Measurements from ENCODE around the gene DLAT.

DLAT gene

GRCh38 chr11:112096194-112096593, 71.0 kb downstream of the DLAT start:
- TF ChIP-seq, protein P1, sequence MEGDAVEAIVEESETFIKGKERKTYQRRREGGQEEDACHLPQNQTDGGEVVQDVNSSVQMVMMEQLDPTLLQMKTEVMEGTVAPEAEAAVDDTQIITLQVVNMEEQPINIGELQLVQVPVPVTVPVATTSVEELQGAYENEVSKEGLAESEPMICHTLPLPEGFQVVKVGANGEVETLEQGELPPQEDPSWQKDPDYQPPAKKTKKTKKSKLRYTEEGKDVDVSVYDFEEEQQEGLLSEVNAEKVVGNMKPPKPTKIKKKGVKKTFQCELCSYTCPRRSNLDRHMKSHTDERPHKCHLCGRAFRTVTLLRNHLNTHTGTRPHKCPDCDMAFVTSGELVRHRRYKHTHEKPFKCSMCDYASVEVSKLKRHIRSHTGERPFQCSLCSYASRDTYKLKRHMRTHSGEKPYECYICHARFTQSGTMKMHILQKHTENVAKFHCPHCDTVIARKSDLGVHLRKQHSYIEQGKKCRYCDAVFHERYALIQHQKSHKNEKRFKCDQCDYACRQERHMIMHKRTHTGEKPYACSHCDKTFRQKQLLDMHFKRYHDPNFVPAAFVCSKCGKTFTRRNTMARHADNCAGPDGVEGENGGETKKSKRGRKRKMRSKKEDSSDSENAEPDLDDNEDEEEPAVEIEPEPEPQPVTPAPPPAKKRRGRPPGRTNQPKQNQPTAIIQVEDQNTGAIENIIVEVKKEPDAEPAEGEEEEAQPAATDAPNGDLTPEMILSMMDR (IDR thresholded peaks at IDR 0.05), result no peak
- Histone ChIP-seq H3K27me3 (no peaks in the 10 kb centered on the region), H3K4me1 (ENCODE audit: control insufficient read depth in 1 of 2, insufficient read depth in 1 of 2, low read depth in 1 of 2, low read length in 1 of 2) (peaks cover 0 to 2% of the 10 kb centered on the region in 2 experiments), H3K4me3 (ENCODE audit: low read depth in 1 of 2, low read length in 1 of 2) (no peak overlapping the region), H3K27ac (no peak overlapping the region), H3K9me3 (no peaks in the 10 kb centered on the region), H3K36me3 (peaks cover 58% of the 10 kb centered on the region)

GRCh38 chr11:112097734-112098528, 72.7 kb downstream of the DLAT start:
- H3K4me1 ChIP-seq (ENCODE audit: control insufficient read depth in 1 of 2, insufficient read depth in 1 of 2, low read depth in 1 of 2, low read length in 1 of 2), result peaks cover 0 to 5% of the 10 kb centered on the region in 2 experiments
- H3K27ac ChIP-seq, result no peak overlapping the region
- no peaks in the 10 kb centered on the region for H3K27me3 ChIP-seq
- peaks cover 40% of the 10 kb centered on the region for H3K36me3 ChIP-seq
- H3K4me3 ChIP-seq (ENCODE audit: low read depth in 1 of 2, low read length in 1 of 2), result no peak overlapping the region
- TF ChIP-seq, protein P1 (IDR thresholded peaks at IDR 0.05), result no peak
- no peaks in the 10 kb centered on the region for H3K9me3 ChIP-seq

- Histone ChIP-seq H3K27ac (no peak overlapping the region), H3K9me3 (no peaks in the 10 kb centered on the region)
- TF ChIP-seq, protein P1 (IDR thresholded peaks at IDR 0.05), result no peak
Measured at GRCh38 chr11:112100462-112100861, 75.3 kb downstream of the DLAT start.

GRCh38 chr11:112103446-112103845, 78.2 kb downstream of the DLAT start:
- Histone ChIP-seq H3K9me3 (no peaks in the 10 kb centered on the region), H3K27ac (no peak overlapping the region), H3K4me3 (ENCODE audit: low read depth in 1 of 2, low read length in 1 of 2) (no peak overlapping the region), H3K36me3 (no peaks in the 10 kb centered on the region), H3K4me1 (ENCODE audit: control insufficient read depth in 1 of 2, insufficient read depth in 1 of 2, low read depth in 1 of 2, low read length in 1 of 2) (peaks cover 8 to 13% of the 10 kb centered on the region in 2 experiments), H3K27me3 (no peaks in the 10 kb centered on the region)
- TF ChIP-seq, protein P1 (IDR thresholded peaks at IDR 0.05), result no peak

More at GRCh38 chr11:112100462-112100861, 75.3 kb downstream of the DLAT start:
- no peaks in the 10 kb centered on the region for H3K27me3 ChIP-seq
- H3K36me3 ChIP-seq, result peaks cover 17% of the 10 kb centered on the region
- peaks cover 8 to 13% of the 10 kb centered on the region in 2 experiments for H3K4me1 ChIP-seq (ENCODE audit: control insufficient read depth in 1 of 2, insufficient read depth in 1 of 2, low read depth in 1 of 2, low read length in 1 of 2)
- H3K4me3 ChIP-seq (ENCODE audit: low read depth in 1 of 2, low read length in 1 of 2), result no peak overlapping the region

DNA sequence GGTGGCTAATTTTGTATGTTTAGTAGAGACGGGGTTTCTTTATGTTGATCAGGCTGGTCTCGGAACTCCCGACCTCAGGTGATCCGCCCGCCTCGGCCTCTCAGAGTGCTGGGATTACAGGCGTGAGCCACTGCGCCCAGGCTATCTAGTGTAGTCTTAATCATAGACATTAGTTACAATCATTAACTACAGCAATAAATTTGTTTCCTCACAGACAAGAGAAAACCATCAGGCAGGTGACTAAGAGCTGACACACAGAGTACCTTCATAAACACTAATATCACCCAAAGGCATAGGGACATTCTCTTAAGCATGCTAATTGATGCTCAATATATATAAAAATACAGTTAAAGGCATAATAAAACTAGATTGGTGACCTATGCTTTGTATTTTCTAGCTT, 80.9 kb downstream of the DLAT start:
- Histone ChIP-seq H3K36me3 (no peaks in the 10 kb centered on the region), H3K4me1 (ENCODE audit: control insufficient read depth in 1 of 2, insufficient read depth in 1 of 2, low read depth in 1 of 2, low read length in 1 of 2) (peaks cover 8 to 12% of the 10 kb centered on the region in 2 experiments), H3K27me3 (no peaks in the 10 kb centered on the region), H3K27ac (no peak overlapping the region), H3K4me3 (ENCODE audit: low read depth in 1 of 2, low read length in 1 of 2) (no peak overlapping the region), H3K9me3 (no peaks in the 10 kb centered on the region)
- TF ChIP-seq, protein P1 (IDR thresholded peaks at IDR 0.05), result no peak

Measured in neutrophil (primary cell).